Stimulated activated CD8-positive, alpha-beta memory T cell treated with anti-CD3 and anti-CD28 coated beads, Interleukin-4, amount 100 ng/mL, for 4 hours (primary cell): ENCODE results near the gene USP11.

Source experiments
- DNase-seq, 2 donors: peaks; one replicate each; pipeline ENCODE4 v3.0.0-alpha.2; 2020; ENCODE audit warnings: low read depth in 2 of 2, low spot score in 1 of 2

The USP11 gene

GRCh38 chrX:47224266-47224895 lies 8.4 kb upstream of the USP11 start:
- DNase-seq, result no peak

- DNase-seq, result no peak
Observed at GRCh38 chrX:47224896-47225290, 7.9 kb upstream of the USP11 start.

GRCh38 chrX:47226071-47226470 lies 6.7 kb upstream of the USP11 start:
- no peak for DNase-seq

GRCh38 chrX:47226531-47227333 lies 6.1 kb upstream of the USP11 start:
- DNase-seq, result no peak

GRCh38 chrX:47227334-47227583 lies 5.5 kb upstream of the USP11 start:
- DNase-seq, result no peak

GRCh38 chrX:47228550-47229270 lies 4.1 kb upstream of the USP11 start:
- no peak for DNase-seq

GRCh38 chrX:47229427-47229826 lies 3.4 kb upstream of the USP11 start:
- DNase-seq, result no peak

- no peak for DNase-seq
Observed at GRCh38 chrX:47230136-47230868, 2.5 kb upstream of the USP11 start.

GRCh38 chrX:47231167-47231566 lies 1.6 kb upstream of the USP11 start:
- no peak for DNase-seq

- no peak for DNase-seq
Observed at GRCh38 chrX:47232197-47232802, 509 bp upstream of the USP11 start.

GRCh38 chrX:47233333-47234113 lies 714 bp downstream of the USP11 start:
- DNase-seq, result peak; percentile 79 to 95

- DNase-seq, result no peak
Observed at GRCh38 chrX:47234583-47234982, 1.8 kb downstream of the USP11 start.

- no peak for DNase-seq
Observed at GRCh38 chrX:47235691-47236103, 2.9 kb downstream of the USP11 start.

- no peak for DNase-seq
Observed at GRCh38 chrX:47239199-47239598, 6.4 kb downstream of the USP11 start.

GRCh38 chrX:47239898-47240545 lies 7.2 kb downstream of the USP11 start:
- no peak for DNase-seq

GRCh38 chrX:47240619-47241018 lies 7.8 kb downstream of the USP11 start:
- no peak for DNase-seq

- no peak for DNase-seq
Observed at GRCh38 chrX:47241201-47242011, 8.6 kb downstream of the USP11 start.

GRCh38 chrX:47242321-47242720 lies 9.5 kb downstream of the USP11 start:
- DNase-seq, result no peak

GRCh38 chrX:47243351-47243750 lies 10.5 kb downstream of the USP11 start:
- no peak for DNase-seq
